Adrenal gland (tissue), 12 donors: ENCODE measurements around the gene PTPN6. TPM values are rescaled to one million over a fixed set of nuclear protein-coding genes. Genes with fewer than 3 reads are reported as not detected.

Experiments used
- DNase-seq, 7 donors: peaks; one replicate each; pipeline ENCODE4 v3.0.0-alpha.2; 2019 to 2020
- H3K27ac ChIP-seq, 5 donors: fragments of 200-600 bp; sonication (generic) in 4 of 5; 1 replicate in 3 of 5; 2 replicates in 2 of 5; pipeline versions ENCODE4 v1.5.1 to v1.8.0; 2016 to 2020; ENCODE audit warnings: mild to moderate bottlenecking in 1 of 5
- H3K27me3 ChIP-seq: fragments of 200-600 bp; 2 replicates; pipeline ENCODE4 v1.8.0; 2021
- H3K36me3 ChIP-seq, 2 donors: fragments of 200-600 bp; replicated peaks in 1 of 2; 1 replicate in 1 of 2; 2 replicates in 1 of 2; pipeline versions ENCODE4 v1.5.1 to v1.8.0; 2018 to 2022
- H3K4me1 ChIP-seq, 2 donors: fragments of 200-600 bp; replicated peaks in 1 of 2; 1 replicate in 1 of 2; 2 replicates in 1 of 2; pipeline versions ENCODE4 v1.5.1 to v1.8.0; 2018 to 2021
- H3K4me3 ChIP-seq, 4 donors: fragments of 200-600 bp; sonication (generic) in 3 of 4; one replicate each; pipeline ENCODE4 v1.5.1; 2016 to 2018
- H3K9me3 ChIP-seq, 3 donors: fragments of 200-600 bp; sonication (generic) in 1 of 3; replicated peaks in 1 of 3; 1 replicate in 2 of 3; 2 replicates in 1 of 3; pipeline versions ENCODE4 v1.5.1 to v1.8.0; 2016 to 2021
- POLR2A ChIP-seq, 2 donors: fragments of 450-650 bp; IDR thresholded peaks; one replicate each; pipeline ENCODE4 v1.6.1; 2017; ENCODE audit warnings: antibody characterized with exemption in 2 of 2, mild to moderate bottlenecking in 2 of 2, moderate library complexity in 1 of 2
- WGBS, 4 donors: extraction: QIAGEN DNeasy Blood & Tissue Kit in 2 of 4; methylation state at CpG; one replicate each; pipeline versions ENCODE4 v1.1.5 to v1.1.7; 2013 to 2017; 5-methylcytosine and 5-hydroxymethylcytosine counted together
- intact Hi-C, 2 donors: fragments of 100-400 bp; cut with DNase I; formaldehyde crosslinking; loops; one replicate each; pipeline versions ENCODE4 v1.14.1 to v1.15.0; 2022 to 2023
- polyA plus RNA-seq, 3 donors: library from polyadenylated mRNA; stranded (reverse); fragments of 200-250 nt in 2 of 3; fragments of 350-450 nt in 1 of 3; fragmentation: Illumina TruSeq in 1 of 3; extraction: RNeasy Lipid Tissue Mini Kit (QIAGEN cat#74804) in 1 of 3; gene quantifications; one replicate each; pipeline ENCODE4 v1.2.3, GENCODE V29; 2013 to 2014
- total RNA-seq, 9 donors: library from RNA; depleted of rRNA in 4 of 9; stranded (reverse); fragments of >200 nt in 4 of 9; fragments of 120-200 nt in 1 of 9; fragmentation: NEBNext Ultra II Directional in 1 of 9; extraction: Animal tissue kit (Norgen Biotek cat#: 25700) in 1 of 9; gene quantifications; one replicate each; pipeline versions ENCODE4 v1.1.0 to v1.2.4, GENCODE V29; 2013 to 2023
- TF ChIP-seq, protein P1 (sequence below), 6 experiments: fragments of 450-650 bp in 4 of 6; fragments of 200-600 bp in 2 of 6; sonication (generic) in 1 of 6; IDR thresholded peaks; 1 replicate in 5 of 6; 2 replicates in 1 of 6; pipeline versions ENCODE4 v1.5.1 to v1.8.0; 2016 to 2021; ENCODE audit warnings: antibody characterized with exemption in 6 of 6, mild to moderate bottlenecking in 2 of 6, moderate library complexity in 1 of 6
- donor health status: healthy with polysubstance abuse.
- donor health status: Bipolar disorder and iron deficiency.
- donor health status: DM: yes; HTN: yes; CAD: no.
- donor health status: DM: no; HTN: no; CAD: no.
- donor health status: DM: no; HTN: no; CAD: no.
- donor health status: DM: yes; HTN: yes; CAD: no.

PTPN6 gene
- total and polyA plus RNA-seq, 12 donors: 24.5 to 204 (median 63.5) TPM

DNA sequence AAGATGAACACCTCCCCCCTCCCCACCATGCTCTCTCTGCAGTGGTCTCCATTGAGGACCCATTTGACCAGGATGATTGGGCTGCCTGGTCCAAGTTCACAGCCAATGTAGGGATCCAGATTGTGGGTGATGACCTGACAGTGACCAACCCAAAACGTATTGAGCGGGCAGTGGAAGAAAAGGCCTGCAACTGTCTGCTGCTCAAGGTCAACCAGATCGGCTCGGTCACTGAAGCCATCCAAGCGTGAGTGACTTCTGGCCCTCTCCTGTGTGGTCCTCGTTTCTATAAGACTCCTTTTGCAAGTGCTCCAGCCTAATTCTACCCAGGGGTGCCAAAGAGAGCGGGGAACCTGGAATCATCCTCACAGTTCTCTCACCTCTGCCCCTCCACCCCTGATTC, 29.6 kb upstream of the PTPN6 start:
- H3K9me3 ChIP-seq: no peaks in the 10 kb centered on the region
- H3K27me3 ChIP-seq: no peaks in the 10 kb centered on the region
- peaks cover 0 to 4% of the 10 kb centered on the region in 2 donors for H3K36me3 ChIP-seq
- no peak overlapping the region for H3K27ac ChIP-seq
- intact Hi-C loops: no loop called here
- no peak overlapping the region for H3K4me3 ChIP-seq
- 61 to 72% (median 65%) methylated on average over 7 of the region's 7 CpGs for WGBS, 4 donors
- TF ChIP-seq, protein P1, sequence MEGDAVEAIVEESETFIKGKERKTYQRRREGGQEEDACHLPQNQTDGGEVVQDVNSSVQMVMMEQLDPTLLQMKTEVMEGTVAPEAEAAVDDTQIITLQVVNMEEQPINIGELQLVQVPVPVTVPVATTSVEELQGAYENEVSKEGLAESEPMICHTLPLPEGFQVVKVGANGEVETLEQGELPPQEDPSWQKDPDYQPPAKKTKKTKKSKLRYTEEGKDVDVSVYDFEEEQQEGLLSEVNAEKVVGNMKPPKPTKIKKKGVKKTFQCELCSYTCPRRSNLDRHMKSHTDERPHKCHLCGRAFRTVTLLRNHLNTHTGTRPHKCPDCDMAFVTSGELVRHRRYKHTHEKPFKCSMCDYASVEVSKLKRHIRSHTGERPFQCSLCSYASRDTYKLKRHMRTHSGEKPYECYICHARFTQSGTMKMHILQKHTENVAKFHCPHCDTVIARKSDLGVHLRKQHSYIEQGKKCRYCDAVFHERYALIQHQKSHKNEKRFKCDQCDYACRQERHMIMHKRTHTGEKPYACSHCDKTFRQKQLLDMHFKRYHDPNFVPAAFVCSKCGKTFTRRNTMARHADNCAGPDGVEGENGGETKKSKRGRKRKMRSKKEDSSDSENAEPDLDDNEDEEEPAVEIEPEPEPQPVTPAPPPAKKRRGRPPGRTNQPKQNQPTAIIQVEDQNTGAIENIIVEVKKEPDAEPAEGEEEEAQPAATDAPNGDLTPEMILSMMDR (IDR thresholded peaks at IDR 0.05): no peak
- no peak for TF ChIP-seq POLR2A (IDR thresholded peaks at IDR 0.05)
- DNase-seq: no peak
- H3K4me1 ChIP-seq: peaks cover 25 to 29% of the 10 kb centered on the region in 2 donors

DNA sequence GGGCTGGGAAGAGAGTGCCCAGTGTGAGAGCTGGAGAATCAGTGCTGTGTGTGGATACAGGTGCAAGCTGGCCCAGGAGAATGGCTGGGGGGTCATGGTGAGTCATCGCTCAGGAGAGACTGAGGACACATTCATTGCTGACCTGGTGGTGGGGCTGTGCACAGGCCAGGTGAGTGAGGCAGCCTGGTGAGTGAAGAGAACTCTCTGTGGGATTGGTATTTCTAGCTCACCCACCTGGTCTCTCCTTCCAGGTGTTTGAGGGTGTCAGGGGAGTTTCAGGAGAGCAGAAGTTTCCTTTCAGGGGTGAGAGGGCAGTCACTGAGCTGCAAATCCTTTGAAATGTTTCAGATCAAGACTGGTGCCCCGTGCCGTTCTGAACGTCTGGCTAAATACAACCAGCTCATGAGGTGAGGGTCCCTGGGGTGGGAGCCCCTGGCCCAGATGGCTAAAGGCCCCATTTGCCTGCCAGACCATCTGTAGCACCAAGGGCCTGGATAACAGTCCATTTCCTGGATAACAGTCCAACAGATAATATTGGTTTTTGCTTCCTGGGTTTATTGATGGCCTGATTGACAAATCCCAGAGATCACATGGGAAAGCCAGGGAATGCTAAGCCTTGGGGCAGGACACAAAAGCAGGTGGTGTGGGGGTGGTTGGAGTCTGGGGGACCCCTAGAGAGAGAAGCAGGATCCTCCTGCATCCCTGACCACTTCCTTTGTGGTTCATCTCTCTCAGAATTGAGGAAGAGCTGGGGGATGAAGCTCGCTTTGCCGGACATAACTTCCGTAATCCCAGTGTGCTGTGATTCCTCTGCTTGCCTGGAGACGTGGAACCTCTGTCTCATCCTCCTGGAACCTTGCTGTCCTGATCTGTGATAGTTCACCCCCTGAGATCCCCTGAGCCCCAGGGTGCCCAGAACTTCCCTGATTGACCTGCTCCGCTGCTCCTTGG, 28.9 kb upstream of the PTPN6 start:
- WGBS, 4 donors: 76 to 88% (median 80%) methylated on average over 9 of the region's 9 CpGs
- no peak overlapping the region for H3K27ac ChIP-seq
- no peak for DNase-seq
- no peak overlapping the region for H3K4me3 ChIP-seq
- peaks cover 33 to 36% of the 10 kb centered on the region in 2 donors for H3K4me1 ChIP-seq
- no peaks in the 10 kb centered on the region for H3K36me3 ChIP-seq
- H3K9me3 ChIP-seq: no peaks in the 10 kb centered on the region
- H3K27me3 ChIP-seq: no peaks in the 10 kb centered on the region
- intact Hi-C loops: no loop called here
- TF ChIP-seq, protein P1 (IDR thresholded peaks at IDR 0.05): no peak
- no peak for TF ChIP-seq POLR2A (IDR thresholded peaks at IDR 0.05)

DNA sequence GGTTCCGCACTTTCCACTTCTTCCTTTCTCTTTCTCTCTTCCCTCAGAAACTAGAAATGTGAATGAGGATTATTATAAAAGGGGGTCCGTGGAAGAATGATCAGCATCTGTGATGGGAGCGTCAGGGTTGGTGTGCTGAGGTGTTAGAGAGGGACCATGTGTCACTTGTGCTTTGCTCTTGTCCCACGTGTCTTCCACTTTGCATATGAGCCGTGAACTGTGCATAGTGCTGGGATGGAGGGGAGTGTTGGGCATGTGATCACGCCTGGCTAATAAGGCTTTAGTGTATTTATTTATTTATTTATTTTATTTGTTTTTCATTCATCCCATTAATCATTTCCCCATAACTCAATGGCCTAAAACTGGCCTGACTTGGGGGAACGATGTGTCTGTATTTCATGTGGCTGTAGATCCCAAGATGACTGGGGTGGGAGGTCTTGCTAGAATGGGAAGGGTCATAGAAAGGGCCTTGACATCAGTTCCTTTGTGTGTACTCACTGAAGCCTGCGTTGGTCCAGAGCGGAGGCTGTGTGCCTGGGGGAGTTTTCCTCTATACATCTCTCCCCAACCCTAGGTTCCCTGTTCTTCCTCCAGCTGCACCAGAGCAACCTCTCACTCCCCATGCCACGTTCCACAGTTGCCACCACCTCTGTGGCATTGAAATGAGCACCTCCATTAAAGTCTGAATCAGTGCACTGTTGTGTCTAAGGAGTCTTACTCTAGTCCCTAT, 28.0 kb upstream of the PTPN6 start:
- DNase-seq: no peak
- H3K27me3 ChIP-seq: no peaks in the 10 kb centered on the region
- intact Hi-C loops: no loop called here
- no peak overlapping the region for H3K4me3 ChIP-seq
- peaks cover 34 to 36% of the 10 kb centered on the region in 2 donors for H3K4me1 ChIP-seq
- no peaks in the 10 kb centered on the region for H3K9me3 ChIP-seq
- 74 to 84% (median 78%) methylated on average over 10 of the region's 10 CpGs for WGBS, 4 donors
- no peaks in the 10 kb centered on the region for H3K36me3 ChIP-seq
- TF ChIP-seq, protein P1 (IDR thresholded peaks at IDR 0.05): no peak
- no peak for TF ChIP-seq POLR2A (IDR thresholded peaks at IDR 0.05)
- no peak overlapping the region for H3K27ac ChIP-seq

DNA sequence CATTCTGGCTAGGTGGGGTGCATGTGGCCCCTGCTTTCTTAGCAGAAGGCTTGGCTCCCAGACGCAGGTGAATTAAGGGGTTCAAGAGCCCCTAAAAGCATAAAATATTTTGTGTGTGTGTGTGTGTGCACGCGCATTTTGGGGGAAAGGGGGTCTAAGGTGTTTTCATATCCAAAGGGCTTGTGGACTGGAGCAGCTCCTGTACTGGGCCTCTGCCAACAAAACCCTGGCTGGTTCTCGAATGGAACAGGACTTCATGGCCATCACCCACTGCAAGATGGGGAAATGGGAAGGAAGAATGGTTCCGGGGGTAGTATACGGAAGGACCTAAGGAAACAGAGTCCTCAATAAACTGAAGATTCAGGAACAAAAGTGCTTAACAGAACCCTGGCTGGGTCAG, 27.3 kb upstream of the PTPN6 start:
- Histone ChIP-seq H3K36me3 (no peaks in the 10 kb centered on the region), H3K4me3 (no peak overlapping the region), H3K27ac (peak overlapping the region in 2 of 5 donors; percentile 96 to 98), H3K27me3 (no peaks in the 10 kb centered on the region), H3K4me1 (peaks cover 34 to 36% of the 10 kb centered on the region in 2 donors), H3K9me3 (no peaks in the 10 kb centered on the region)
- 34 to 45% (median 43%) methylated on average over 6 of the region's 6 CpGs for WGBS, 4 donors
- intact Hi-C loops: no loop called here
- no peak for TF ChIP-seq POLR2A (IDR thresholded peaks at IDR 0.05)
- TF ChIP-seq, protein P1 (IDR thresholded peaks at IDR 0.05): no peak
- DNase-seq: peak in 1 of 7 donors; percentile 65
